ENCODE measurements around the gene NOC3L. TPM values are rescaled to one million over a fixed set of nuclear protein-coding genes. Genes with fewer than 3 reads are reported as not detected.

NOC3L gene
- polyA plus RNA-seq, 1 of the 3 experiments (the other 2 are of a cell fraction), result 9.0 TPM

GRCh38 chr10:94355841-94356240 lies 6.9 kb downstream of the NOC3L start:
- DNase-seq, result no peak
- H3K4me3 ChIP-seq (ENCODE audit: low read depth in 2 of 2, low read length in 1 of 2), result no peak overlapping the region
- no peaks in the 10 kb centered on the region for H4K20me1 ChIP-seq (ENCODE audit: insufficient read depth)
- TF ChIP-seq EP300 (IDR thresholded peaks at IDR 0.05; ENCODE audit: borderline replicate concordance in 1 of 2, low read depth in 1 of 2, low read length in 1 of 2), result peak in 1 of 2 experiments; percentile 64; a peak in 2 of 4 replicates
- TF ChIP-seq, protein P1, sequence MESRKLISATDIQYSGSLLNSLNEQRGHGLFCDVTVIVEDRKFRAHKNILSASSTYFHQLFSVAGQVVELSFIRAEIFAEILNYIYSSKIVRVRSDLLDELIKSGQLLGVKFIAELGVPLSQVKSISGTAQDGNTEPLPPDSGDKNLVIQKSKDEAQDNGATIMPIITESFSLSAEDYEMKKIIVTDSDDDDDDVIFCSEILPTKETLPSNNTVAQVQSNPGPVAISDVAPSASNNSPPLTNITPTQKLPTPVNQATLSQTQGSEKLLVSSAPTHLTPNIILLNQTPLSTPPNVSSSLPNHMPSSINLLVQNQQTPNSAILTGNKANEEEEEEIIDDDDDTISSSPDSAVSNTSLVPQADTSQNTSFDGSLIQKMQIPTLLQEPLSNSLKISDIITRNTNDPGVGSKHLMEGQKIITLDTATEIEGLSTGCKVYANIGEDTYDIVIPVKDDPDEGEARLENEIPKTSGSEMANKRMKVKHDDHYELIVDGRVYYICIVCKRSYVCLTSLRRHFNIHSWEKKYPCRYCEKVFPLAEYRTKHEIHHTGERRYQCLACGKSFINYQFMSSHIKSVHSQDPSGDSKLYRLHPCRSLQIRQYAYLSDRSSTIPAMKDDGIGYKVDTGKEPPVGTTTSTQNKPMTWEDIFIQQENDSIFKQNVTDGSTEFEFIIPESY (IDR thresholded peaks at IDR 0.05; ENCODE audit: borderline replicate concordance, low read depth), result no peak
- TF ChIP-seq FOXM1 (IDR thresholded peaks at IDR 0.05; ENCODE audit: low read depth), result no peak
- no peaks in the 10 kb centered on the region for H3K9me3 ChIP-seq
- ChIA-PET CTCF (interaction anchor here (2.1 to 5.4 kb wide), 2 partner anchors 35 to 88 kb away, joined by 6 to 25 read pairs; no protein-coding TSS in a partner anchor), POLR2A (no interaction called here)
- peaks cover 2 to 7% of the 10 kb centered on the region in 2 experiments; a peak in 3 of 4 replicates for H3K4me1 ChIP-seq (ENCODE audit: control insufficient read depth in 1 of 2, insufficient read depth in 2 of 2, low read depth in 1 of 2, low read length in 1 of 2)
- H3K79me2 ChIP-seq (ENCODE audit: insufficient read depth), result peaks cover 30% of the 10 kb centered on the region
- no peak overlapping the region for H3K9ac ChIP-seq
- H3K27me3 ChIP-seq (ENCODE audit: insufficient read depth), result no peaks in the 10 kb centered on the region
- no peak overlapping the region for H2AFZ ChIP-seq (ENCODE audit: low read depth)
- H3K36me3 ChIP-seq (replicated peaks in 1 of 2; ENCODE audit: control insufficient read depth in 1 of 2, insufficient read depth in 2 of 2, low read length in 1 of 2), result peaks cover 60 to 63% of the 10 kb centered on the region in 2 experiments
- H3K9me2 ChIP-seq, result no peaks in the 10 kb centered on the region
- WGBS (ENCODE audit: low lambda C conversion rate), result 89% methylated on average over 2 of the region's 2 CpGs
- no peak overlapping the region for H3K27ac ChIP-seq (ENCODE audit: low read depth in 2 of 2, low read length in 1 of 2)
- H3F3A ChIP-seq (replicated peaks; ENCODE audit: insufficient read depth), result peaks cover 22% of the 10 kb centered on the region
- no peak overlapping the region for H3K4me2 ChIP-seq

GRCh38 chr10:94353336-94353735 lies 9.4 kb downstream of the NOC3L start:
- Histone ChIP-seq H3K4me1 (ENCODE audit: control insufficient read depth in 1 of 2, insufficient read depth in 2 of 2, low read depth in 1 of 2, low read length in 1 of 2) (no peaks in the 10 kb centered on the region; a peak in 1 of 4 replicates), H3K9me3 (no peaks in the 10 kb centered on the region), H3F3A (replicated peaks; ENCODE audit: insufficient read depth) (peaks cover 12% of the 10 kb centered on the region), H3K36me3 (replicated peaks in 1 of 2; ENCODE audit: control insufficient read depth in 1 of 2, insufficient read depth in 2 of 2, low read length in 1 of 2) (peaks cover 73 to 78% of the 10 kb centered on the region in 2 experiments), H2AFZ (ENCODE audit: low read depth) (no peak overlapping the region), H3K79me2 (ENCODE audit: insufficient read depth) (peaks cover 13% of the 10 kb centered on the region; the same call in 1 of the 2 replicates), H4K20me1 (ENCODE audit: insufficient read depth) (no peaks in the 10 kb centered on the region), H3K4me2 (no peak overlapping the region), H3K4me3 (ENCODE audit: low read depth in 2 of 2, low read length in 1 of 2) (no peak overlapping the region), H3K9me2 (no peaks in the 10 kb centered on the region), H3K27me3 (ENCODE audit: insufficient read depth) (no peaks in the 10 kb centered on the region), H3K27ac (ENCODE audit: low read depth in 2 of 2, low read length in 1 of 2) (no peak overlapping the region), H3K9ac (no peak overlapping the region)
- 100% methylated on average over 3 of the region's 3 CpGs for WGBS (ENCODE audit: low lambda C conversion rate)
- DNase-seq, result no peak
- CTCF ChIA-PET, result interaction anchor here (1.2 to 5.4 kb wide), 4 partner anchors 9 to 90 kb away, joined by 3 to 25 read pairs (median 6); no protein-coding TSS in a partner anchor
- POLR2A ChIA-PET, result no interaction called here
- no peak for TF ChIP-seq JUND (IDR thresholded peaks at IDR 0.05)
- TF ChIP-seq NRF1 (IDR thresholded peaks at IDR 0.05; ENCODE audit: low read depth, low read length), result no peak
- TF ChIP-seq, protein P2, sequence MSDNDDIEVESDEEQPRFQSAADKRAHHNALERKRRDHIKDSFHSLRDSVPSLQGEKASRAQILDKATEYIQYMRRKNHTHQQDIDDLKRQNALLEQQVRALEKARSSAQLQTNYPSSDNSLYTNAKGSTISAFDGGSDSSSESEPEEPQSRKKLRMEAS (IDR thresholded peaks at IDR 0.05; ENCODE audit: low read depth), result no peak
- no peak for TF ChIP-seq ELF1 (IDR thresholded peaks at IDR 0.05)
- no peak for TF ChIP-seq TCF12 (IDR thresholded peaks at IDR 0.05)
- no peak for TF ChIP-seq FOSL2 (IDR thresholded peaks at IDR 0.05; ENCODE audit: borderline replicate concordance, low read depth)
- no peak for TF ChIP-seq SIN3A (IDR thresholded peaks at IDR 0.05; ENCODE audit: borderline replicate concordance, low read depth, low read length)
- no peak for TF ChIP-seq NFIC (IDR thresholded peaks at IDR 0.05; ENCODE audit: borderline replicate concordance)
- TF ChIP-seq FOXJ3 (CRISPR knock-in tag; IDR thresholded peaks at IDR 0.05), result no peak
- TF ChIP-seq YY1 (IDR thresholded peaks at IDR 0.05; ENCODE audit: low read depth), result no peak

Measured in SK-N-SH (cell line).